Suprapubic skin (tissue), 4 donors: ENCODE results near the gene MTIF2. TPM values are rescaled to one million over a fixed set of nuclear protein-coding genes. Genes with fewer than 3 reads are reported as not detected.
A peak's percentile ranks its signal among the peaks of the same experiment; 100 is the strongest.
"Not testable (repeated sequence)": the region's sequence is repeated elsewhere in the genome, so short reads cannot be mapped to it uniquely, and the experiment has no call there.

ENCODE experiments used
- DNase-seq, 2 donors: peaks; one replicate each; pipeline ENCODE4 v3.0.0-alpha.2; 2019; ENCODE audit warnings: low spot score in 2 of 2
- H3K27ac ChIP-seq: fragments of 200-600 bp; sonication (generic); one replicate; pipeline ENCODE4 v1.5.1; 2019
- H3K27me3 ChIP-seq: fragments of 200-600 bp; sonication (generic); one replicate; pipeline ENCODE4 v1.5.1; 2019
- H3K36me3 ChIP-seq: fragments of 200-600 bp; sonication (generic); one replicate; pipeline ENCODE4 v1.5.1; 2019
- H3K4me1 ChIP-seq: fragments of 200-600 bp; sonication (generic); one replicate; pipeline ENCODE4 v1.5.1; 2019
- H3K4me3 ChIP-seq: fragments of 200-600 bp; sonication (generic); one replicate; pipeline ENCODE4 v1.5.1; 2019; ENCODE audit warnings: mild to moderate bottlenecking
- H3K9me3 ChIP-seq: fragments of 200-600 bp; sonication (generic); one replicate; pipeline ENCODE4 v1.5.1; 2019
- EP300 ChIP-seq: sonication (generic); formaldehyde crosslinking; IDR thresholded peaks from one replicate; pipeline ENCODE4 v1.6.1; 2017; ENCODE audit warnings: antibody characterized with exemption
- POLR2A ChIP-seq, 2 donors: fragments of 450-650 bp; IDR thresholded peaks; one replicate each; pipeline ENCODE4 v1.6.1; 2017; ENCODE audit warnings: antibody characterized with exemption in 2 of 2, mild to moderate bottlenecking in 2 of 2, moderate library complexity in 2 of 2
- POLR2AphosphoS5 ChIP-seq, 3 donors: sonication (generic); formaldehyde crosslinking; IDR thresholded peaks; one replicate each; pipeline ENCODE4 v1.6.1; 2017; ENCODE audit warnings: antibody characterized with exemption in 3 of 3
- WGBS: methylation state at CpG from one replicate; pipeline ENCODE4 v1.1.5; 2018; 5-methylcytosine and 5-hydroxymethylcytosine counted together
- total RNA-seq, 4 donors: library from RNA; depleted of rRNA; stranded (reverse); fragments of >200 nt; gene quantifications; one replicate each; pipeline ENCODE4 v1.1.0, GENCODE V29; 2016
- TF ChIP-seq, protein P1 (sequence below), 2 donors: fragments of 200-600 bp in 1 of 2; fragments of 450-650 bp in 1 of 2; sonication (generic) in 1 of 2; IDR thresholded peaks; one replicate each; pipeline ENCODE4 v1.5.1; 2016 to 2019; ENCODE audit warnings: antibody characterized with exemption in 2 of 2, mild to moderate bottlenecking in 1 of 2, moderate library complexity in 1 of 2

The MTIF2 gene
- total RNA-seq, 4 donors from 2014 or later, result 12.1 to 25.6 (median 17.6) TPM

- H3K4me1 ChIP-seq, result no peaks in the 10 kb centered on the region
- DNase-seq, result no peak
- TF ChIP-seq, protein P1, sequence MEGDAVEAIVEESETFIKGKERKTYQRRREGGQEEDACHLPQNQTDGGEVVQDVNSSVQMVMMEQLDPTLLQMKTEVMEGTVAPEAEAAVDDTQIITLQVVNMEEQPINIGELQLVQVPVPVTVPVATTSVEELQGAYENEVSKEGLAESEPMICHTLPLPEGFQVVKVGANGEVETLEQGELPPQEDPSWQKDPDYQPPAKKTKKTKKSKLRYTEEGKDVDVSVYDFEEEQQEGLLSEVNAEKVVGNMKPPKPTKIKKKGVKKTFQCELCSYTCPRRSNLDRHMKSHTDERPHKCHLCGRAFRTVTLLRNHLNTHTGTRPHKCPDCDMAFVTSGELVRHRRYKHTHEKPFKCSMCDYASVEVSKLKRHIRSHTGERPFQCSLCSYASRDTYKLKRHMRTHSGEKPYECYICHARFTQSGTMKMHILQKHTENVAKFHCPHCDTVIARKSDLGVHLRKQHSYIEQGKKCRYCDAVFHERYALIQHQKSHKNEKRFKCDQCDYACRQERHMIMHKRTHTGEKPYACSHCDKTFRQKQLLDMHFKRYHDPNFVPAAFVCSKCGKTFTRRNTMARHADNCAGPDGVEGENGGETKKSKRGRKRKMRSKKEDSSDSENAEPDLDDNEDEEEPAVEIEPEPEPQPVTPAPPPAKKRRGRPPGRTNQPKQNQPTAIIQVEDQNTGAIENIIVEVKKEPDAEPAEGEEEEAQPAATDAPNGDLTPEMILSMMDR (IDR thresholded peaks at IDR 0.05), result no peak
- no peak for TF ChIP-seq POLR2A (IDR thresholded peaks at IDR 0.05)
- H3K27ac ChIP-seq, result no peak overlapping the region
- no peaks in the 10 kb centered on the region for H3K9me3 ChIP-seq
- 100% methylated on average over 1 of the region's 1 CpG for WGBS
- no peaks in the 10 kb centered on the region for H3K27me3 ChIP-seq
- no peak overlapping the region for H3K4me3 ChIP-seq
- peaks cover 8% of the 10 kb centered on the region for H3K36me3 ChIP-seq
Observed at GRCh38 chr2:55301277-55301676, 32.2 kb upstream of the MTIF2 start.

- H3K27ac ChIP-seq, result no peak overlapping the region
- H3K4me1 ChIP-seq, result no peaks in the 10 kb centered on the region
- H3K36me3 ChIP-seq, result peaks cover 13% of the 10 kb centered on the region
- TF ChIP-seq, protein P1 (IDR thresholded peaks at IDR 0.05), result no peak
- no peak for TF ChIP-seq EP300
- TF ChIP-seq POLR2A (IDR thresholded peaks at IDR 0.05), result no peak
- TF ChIP-seq POLR2AphosphoS5 (IDR thresholded peaks at IDR 0.05), result no peak
- no peak for DNase-seq
- no peaks in the 10 kb centered on the region for H3K9me3 ChIP-seq
- H3K27me3 ChIP-seq, result no peaks in the 10 kb centered on the region
- no peak overlapping the region for H3K4me3 ChIP-seq
Observed at GRCh38 chr2:55296393-55296792, 27.4 kb upstream of the MTIF2 start.

DNA sequence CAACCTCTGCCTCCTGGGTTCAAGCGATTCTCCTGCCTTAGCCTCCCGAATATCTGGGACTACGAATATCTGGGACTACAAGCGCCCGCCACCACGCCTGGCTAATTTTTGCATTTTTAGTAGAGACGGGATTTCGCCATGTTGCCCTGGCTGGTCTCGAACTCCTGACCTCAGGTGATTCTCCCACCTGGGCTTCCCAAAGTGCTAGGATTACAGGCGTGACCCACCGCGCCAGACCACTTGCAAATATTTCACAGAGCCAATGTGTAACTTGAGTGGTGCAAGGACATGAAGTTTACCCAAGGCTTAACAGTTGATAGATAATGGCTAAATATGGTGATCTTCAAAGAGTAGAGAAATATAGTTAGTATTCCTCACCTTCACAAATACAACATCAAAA, 14.1 kb upstream of the MTIF2 start:
- no peak overlapping the region for H3K27ac ChIP-seq
- DNase-seq, result no peak
- peak overlapping the region; percentile 84 for H3K4me3 ChIP-seq
- 98% methylated on average over 12 of the region's 12 CpGs for WGBS
- H3K9me3 ChIP-seq, result no peaks in the 10 kb centered on the region
- no peaks in the 10 kb centered on the region for H3K36me3 ChIP-seq
- TF ChIP-seq EP300, result no peak
- TF ChIP-seq POLR2AphosphoS5 (IDR thresholded peaks at IDR 0.05), result no peak
- TF ChIP-seq, protein P1 (IDR thresholded peaks at IDR 0.05), result no peak
- TF ChIP-seq POLR2A (IDR thresholded peaks at IDR 0.05), result no peak
- H3K27me3 ChIP-seq, result no peaks in the 10 kb centered on the region
- peaks cover 14% of the 10 kb centered on the region for H3K4me1 ChIP-seq

DNA sequence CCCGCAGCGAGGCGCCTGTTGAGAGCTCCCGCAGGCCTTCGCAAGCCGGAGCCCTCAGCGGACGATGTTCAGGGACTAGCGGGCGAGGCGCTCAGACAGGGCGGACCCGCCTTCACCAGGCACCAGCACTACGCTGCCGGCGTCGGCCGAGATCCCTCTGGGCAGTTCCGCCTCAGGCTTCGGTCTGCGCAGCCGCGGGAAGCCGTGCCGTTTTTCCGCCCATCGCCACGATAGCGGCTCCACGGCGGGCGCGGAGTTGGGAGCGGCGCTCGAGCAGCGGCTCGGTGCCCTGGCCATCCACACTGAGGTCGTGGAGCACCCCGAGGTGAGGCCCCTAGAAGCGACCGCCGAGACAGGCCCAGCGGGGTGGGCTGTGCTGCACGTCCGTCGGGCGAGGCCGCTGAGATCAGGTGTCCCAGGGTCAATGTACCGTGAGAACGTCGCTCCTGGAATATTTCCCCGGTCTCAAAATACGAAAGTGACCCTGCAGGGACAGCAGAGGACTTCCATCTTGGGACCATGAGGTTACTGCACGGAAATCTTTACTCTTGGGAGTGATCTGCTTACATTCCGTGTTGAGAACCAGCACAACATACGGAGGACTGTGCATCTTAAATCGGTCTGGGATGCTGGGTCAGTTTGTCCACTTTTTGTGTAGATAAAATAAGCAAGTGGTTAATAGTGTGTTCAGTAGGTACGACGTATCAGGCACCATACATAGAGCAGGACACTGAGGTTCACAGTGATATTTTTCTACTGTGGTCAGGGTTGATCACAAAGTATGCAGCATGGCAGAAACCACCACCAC, 13.3 kb upstream of the MTIF2 start:
- peak in 1 of 2 donors; percentile 37 for TF ChIP-seq POLR2A (IDR thresholded peaks at IDR 0.05)
- TF ChIP-seq EP300, result no peak
- peak in 2 of 3 donors; percentile 58 to 65 for TF ChIP-seq POLR2AphosphoS5 (IDR thresholded peaks at IDR 0.05)

DNA sequence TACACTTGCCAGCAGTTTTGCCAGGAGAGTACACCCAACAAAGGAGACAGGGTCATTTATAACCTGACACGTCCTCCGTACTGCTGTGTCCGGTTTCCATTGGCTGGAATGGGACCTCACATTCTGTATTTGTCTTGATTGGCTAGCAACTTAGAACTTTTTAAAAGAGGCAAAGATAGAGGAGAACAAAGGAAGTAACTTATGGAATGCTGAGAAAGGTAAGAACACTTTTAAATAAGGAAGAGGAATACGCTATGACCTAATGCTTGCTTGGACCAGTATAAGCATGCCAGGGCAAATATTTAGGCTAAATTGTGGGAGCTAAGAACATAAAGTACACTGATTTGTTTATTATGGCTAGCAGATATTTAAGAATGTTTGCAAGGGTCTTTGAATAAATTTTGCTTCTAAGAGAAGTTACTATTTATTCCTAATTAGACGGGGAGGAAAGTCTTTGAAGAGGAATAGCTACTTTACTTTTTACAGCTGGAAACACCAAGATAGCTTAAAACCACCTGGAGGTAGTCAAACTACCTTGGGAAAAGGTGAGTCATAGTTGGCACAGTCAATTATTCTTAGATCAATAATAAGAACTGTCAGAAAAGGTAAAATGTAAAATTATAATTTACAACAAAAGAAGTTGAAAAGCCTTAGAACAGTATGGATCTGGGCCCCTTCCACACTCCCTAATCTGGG, 12.0 kb upstream of the MTIF2 start:
- H3K27me3 ChIP-seq, H3K9me3 ChIP-seq, H3K36me3 ChIP-seq, DNase-seq: not testable (repeated sequence)
- Histone ChIP-seq H3K4me1 (peaks cover 14% of the 10 kb centered on the region), H3K4me3 (peak overlapping the region; percentile 84), H3K27ac (peak overlapping the region; percentile 88)
- 65% methylated on average over 5 of the region's 5 CpGs for WGBS

More for the DNA sequence above, 13.3 kb upstream of the MTIF2 start:
- H3K9me3 ChIP-seq, result no peaks in the 10 kb centered on the region
- peak overlapping the region; percentile 88 for H3K27ac ChIP-seq
- no peaks in the 10 kb centered on the region for H3K27me3 ChIP-seq
- H3K36me3 ChIP-seq, result no peaks in the 10 kb centered on the region
- H3K4me3 ChIP-seq, result peak overlapping the region; percentile 84
- peaks cover 14% of the 10 kb centered on the region for H3K4me1 ChIP-seq
- 9% methylated on average over 33 of the region's 60 CpGs for WGBS
- peak; percentile 90 to 93 for DNase-seq

DNA sequence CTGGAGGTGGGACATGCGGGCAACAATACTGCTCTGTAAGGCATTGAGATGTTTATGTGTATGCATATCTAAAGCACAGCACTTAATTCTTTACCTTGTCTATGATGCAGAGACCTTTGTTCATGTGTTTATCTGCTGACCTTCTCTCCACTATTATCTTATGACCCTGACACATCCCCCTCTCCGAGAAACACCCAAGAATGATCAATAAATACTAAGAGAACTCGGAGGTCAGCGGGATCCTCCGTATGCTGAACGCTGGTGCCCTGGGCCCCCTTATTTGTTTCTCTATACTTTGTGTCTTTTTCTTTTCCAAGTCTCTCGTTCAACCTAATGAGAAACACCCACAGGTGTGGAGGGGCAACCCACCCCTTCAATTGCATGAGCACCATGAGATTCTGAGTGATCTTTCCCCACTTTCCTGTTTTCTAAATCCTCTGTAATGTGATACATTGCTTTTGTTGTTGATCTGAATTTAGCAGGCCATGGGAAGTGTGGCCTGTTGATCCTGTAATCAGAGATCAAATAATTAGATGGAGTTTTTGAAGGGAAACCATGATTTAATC, 10.9 kb upstream of the MTIF2 start:
- not testable (repeated sequence) for DNase-seq, H3K27me3 ChIP-seq, H3K36me3 ChIP-seq, H3K27ac ChIP-seq, H3K9me3 ChIP-seq, H3K4me3 ChIP-seq
- peaks cover 14% of the 10 kb centered on the region for H3K4me1 ChIP-seq
- WGBS, result 66% methylated on average over 7 of the region's 7 CpGs

- not testable (repeated sequence) for H3K9me3 ChIP-seq, DNase-seq
- WGBS, result 62% methylated on average over 10 of the region's 10 CpGs
Observed at GRCh38 chr2:55279214-55279835, 10.3 kb upstream of the MTIF2 start.

More at GRCh38 chr2:55279214-55279835, 10.3 kb upstream of the MTIF2 start:
- peaks cover 14% of the 10 kb centered on the region for H3K4me1 ChIP-seq
- not testable (repeated sequence) for H3K4me3 ChIP-seq, H3K27me3 ChIP-seq, H3K27ac ChIP-seq, H3K36me3 ChIP-seq
